IMR-90 (cell line): ENCODE measurements around the gene CD79B. TPM values are rescaled to one million over a fixed set of nuclear protein-coding genes. Genes with fewer than 3 reads are reported as not detected.

Experiments
- ATAC-seq: fragments of 200-7000 bp; cut with Tn5 transposase; 2 replicates; pipeline ENCODE4 v1.9.1; 2020; ENCODE audit warnings: low read depth, mild to moderate bottlenecking, moderate library complexity
- BruUV-seq: library from RNA; stranded (reverse); fragments of 400-500 nt; replicated peaks from 2 replicates; lab custom pipeline; 2021; lab: Mats Ljungman, UMichigan
- CTCF ChIA-PET: fragments of 300-600 bp; formaldehyde crosslinking; extraction: SDS; loops from one replicate; lab custom pipeline; 2021; ENCODE audit warnings: antibody characterized with exemption; lab: Yijun Ruan, JAX
- POLR2A ChIA-PET: fragments of 300-600 bp; sonication (Branson Sonifier 250); formaldehyde crosslinking; loops from one replicate; lab custom pipeline; 2022; ENCODE audit warnings: antibody characterized with exemption; ENCODE audit not compliant: unreplicated experiment; lab: Charles Lee
- DNase-seq: peaks from one replicate; pipeline ENCODE4 v3.0.0; 2013
- H2AFZ ChIP-seq: replicated peaks from 2 replicates; pipeline ENCODE3; 2013; ENCODE audit warnings: low read length, mild to moderate bottlenecking; ENCODE audit not compliant: poor library complexity
- H2AK5ac ChIP-seq: 2 replicates; pipeline ENCODE4 v1.6.1; 2013; ENCODE audit warnings: low read depth, low read length, inconsistent platforms
- H2AK9ac ChIP-seq: replicated peaks from 2 replicates; pipeline ENCODE3; 2013; ENCODE audit warnings: mild to moderate bottlenecking, low read depth, low read length, moderate library complexity; ENCODE audit not compliant: poor library complexity
- H2BK120ac ChIP-seq: 2 replicates; pipeline ENCODE4 v1.6.1; 2013; ENCODE audit warnings: low read depth, low read length, inconsistent platforms
- H2BK15ac ChIP-seq: 3 replicates; pipeline ENCODE4 v1.6.1; 2013; ENCODE audit warnings: low read depth, low read length, inconsistent platforms
- H2BK20ac ChIP-seq: 2 replicates; pipeline ENCODE4 v1.6.1; 2013; ENCODE audit warnings: low read depth, mild to moderate bottlenecking, inconsistent platforms, low read length, moderate library complexity
- H2BK5ac ChIP-seq: 2 replicates; pipeline ENCODE4 v1.6.1; 2013; ENCODE audit warnings: mild to moderate bottlenecking, low read depth, low read length, inconsistent platforms; ENCODE audit not compliant: poor library complexity, severe bottlenecking
- H3K14ac ChIP-seq: replicated peaks from 2 replicates; pipeline ENCODE4 v1.6.1; 2013; ENCODE audit warnings: low read depth, low read length, inconsistent platforms
- H3K18ac ChIP-seq: 2 replicates; pipeline ENCODE4 v1.6.1; 2013; ENCODE audit warnings: low read depth, low read length, control low read depth
- H3K23ac ChIP-seq: 2 replicates; pipeline ENCODE4 v1.6.1; 2013; ENCODE audit warnings: low read depth, low read length, inconsistent platforms
- H3K27ac ChIP-seq: 2 replicates; pipeline ENCODE4 v1.5.1; 2013; ENCODE audit warnings: mild to moderate bottlenecking, control low read depth, low read length; ENCODE audit not compliant: insufficient read depth
- H3K27me3 ChIP-seq: 2 replicates; pipeline ENCODE4 v1.6.1; 2013; ENCODE audit warnings: low read length; ENCODE audit not compliant: control insufficient read depth, insufficient read depth
- H3K36me3 ChIP-seq: 2 replicates; pipeline ENCODE4 v1.6.1; 2013; ENCODE audit warnings: low read length, mixed read lengths; ENCODE audit not compliant: control insufficient read depth, insufficient read depth
- H3K4ac ChIP-seq: 2 replicates; pipeline ENCODE4 v1.6.1; 2013; ENCODE audit warnings: low read depth, low read length, inconsistent platforms
- H3K4me1 ChIP-seq: 2 replicates; pipeline ENCODE4 v1.6.1; 2013; ENCODE audit warnings: low read length, mixed read lengths; ENCODE audit not compliant: control insufficient read depth, insufficient read depth
- H3K4me2 ChIP-seq: 2 replicates; pipeline ENCODE4 v1.6.1; 2013; ENCODE audit warnings: low read depth, mild to moderate bottlenecking, control low read depth, low read length, moderate library complexity
- H3K4me3 ChIP-seq: 2 replicates; pipeline ENCODE4 v1.5.1; 2013; ENCODE audit warnings: low read depth, mild to moderate bottlenecking, control low read depth, low read length, moderate library complexity; ENCODE audit not compliant: insufficient read depth
- H3K56ac ChIP-seq: 2 replicates; pipeline ENCODE4 v1.6.1; 2013; ENCODE audit warnings: low read length, inconsistent platforms; ENCODE audit not compliant: insufficient read depth; ENCODE audit errors: extremely low read depth
- H3K79me1 ChIP-seq, 2 experiments: 2 replicates each; pipeline ENCODE4 v1.6.1; 2013; ENCODE audit warnings: low read length in 2 of 2, inconsistent platforms in 1 of 2, low read depth in 1 of 2
- H3K9ac ChIP-seq: 2 replicates; pipeline ENCODE4 v1.6.1; 2013; ENCODE audit warnings: low read depth, low read length, control low read depth
- H3K9me1 ChIP-seq: 2 replicates; pipeline ENCODE4 v1.6.1; 2013; ENCODE audit warnings: low read length, inconsistent platforms; ENCODE audit not compliant: insufficient read depth
- H3K9me3 ChIP-seq: 2 replicates; pipeline ENCODE4 v1.6.1; 2013; ENCODE audit warnings: low read length; ENCODE audit not compliant: control insufficient read depth, insufficient read depth
- H4K20me1 ChIP-seq: 2 replicates; pipeline ENCODE4 v1.6.1; 2013; ENCODE audit warnings: low read length, inconsistent platforms; ENCODE audit not compliant: insufficient read depth
- H4K5ac ChIP-seq: 2 replicates; pipeline ENCODE4 v1.6.1; 2013; ENCODE audit warnings: mild to moderate bottlenecking, low read depth, low read length, control low read depth
- H4K8ac ChIP-seq, 2 experiments: 2 replicates each; pipeline ENCODE4 v1.6.1; 2013; ENCODE audit warnings: low read depth in 2 of 2, low read length in 2 of 2, control low read depth in 1 of 2, inconsistent platforms in 1 of 2
- H4K91ac ChIP-seq: 2 replicates; pipeline ENCODE4 v1.6.1; 2013; ENCODE audit warnings: low read depth, low read length, inconsistent platforms; ENCODE audit not compliant: insufficient read depth
- BHLHE40 ChIP-seq: fragments of 150-350 bp; IDR thresholded peaks from 2 replicates; pipeline ENCODE4 v1.6.1; 2016; ENCODE audit warnings: mild to moderate bottlenecking, low read depth, low read length
- MXI1 ChIP-seq: IDR thresholded peaks from 2 replicates; pipeline ENCODE4 v1.6.1; 2012; ENCODE audit warnings: low read depth, mild to moderate bottlenecking, low read length, moderate library complexity, borderline replicate concordance
- NFE2L2 ChIP-seq: fragments of 150-350 bp; IDR thresholded peaks from 2 replicates; pipeline ENCODE4 v1.6.1; 2016; ENCODE audit warnings: low read depth, mild to moderate bottlenecking, low read length
- RAD21 ChIP-seq: IDR thresholded peaks from 2 replicates; pipeline ENCODE4 v1.6.1; 2012; ENCODE audit warnings: low read length, improper control_type of control experiment
- WGBS, 2 experiments: methylation state at CpG; one replicate each; pipeline versions ENCODE4 v1.1.5 to v1.1.7; 2013; ENCODE audit warnings: missing lambda C conversion rate in 2 of 2; ENCODE audit not compliant: insufficient read length in 1 of 2; ENCODE audit errors: extremely low coverage in 2 of 2; 5-methylcytosine and 5-hydroxymethylcytosine counted together
- dilution Hi-C: fragments of 300-500 bp; cut with HindIII; formaldehyde crosslinking; loops from one replicate; pipeline ENCODE4 v1.14.3; 2018; ENCODE audit warnings: low sequenced_read_pairs; ENCODE audit not compliant: unreplicated experiment
- in situ Hi-C: fragments of 300-500 bp; cut with MboI; formaldehyde crosslinking; loops from 3 replicates; pipeline ENCODE4 v1.14.3; 2019; ENCODE audit warnings: low sequenced_read_pairs, inconsistent platforms, mixed read lengths
- intact Hi-C: fragments of 100-400 bp; cut with micrococcal nuclease; formaldehyde crosslinking; loops from 2 replicates; pipeline ENCODE4 v1.10.0; 2022
- polyA plus RNA-seq, 3 experiments: library from polyadenylated mRNA; depleted of rRNA; stranded (reverse); fragments of >200 nt; gene quantifications; 2 replicates each; pipeline ENCODE4 v1.2.3, GENCODE V29; 2012; ENCODE audit warnings: low replicate concordance in 1 of 3
- total RNA-seq: library from RNA; depleted of rRNA; stranded (reverse); fragments of >200 nt; gene quantifications from 2 replicates; pipeline ENCODE4 v1.2.3, GENCODE V29; 2012
- TF ChIP-seq, protein P1 (sequence below): fragments of 150-350 bp; IDR thresholded peaks from 2 replicates; pipeline ENCODE4 v1.6.1; 2017; ENCODE audit warnings: mild to moderate bottlenecking, antibody characterized with exemption, low read length, low read depth
- TF ChIP-seq, protein P2 (sequence below): conservative IDR thresholded peaks from 2 replicates; pipeline ENCODE4 v1.5.1; 2012; ENCODE audit warnings: mild to moderate bottlenecking, low read depth, low read length, improper control_type of control experiment
- TF ChIP-seq, protein P3 (sequence below): fragments of 150-350 bp; IDR thresholded peaks from 2 replicates; pipeline ENCODE4 v1.6.1; 2016; ENCODE audit warnings: low read depth, mild to moderate bottlenecking, low read length, moderate library complexity, borderline replicate concordance

CD79B gene
- total and polyA plus RNA-seq, 2 of the 4 experiments (the other 2 are of a cell fraction), result not detected

DNA sequence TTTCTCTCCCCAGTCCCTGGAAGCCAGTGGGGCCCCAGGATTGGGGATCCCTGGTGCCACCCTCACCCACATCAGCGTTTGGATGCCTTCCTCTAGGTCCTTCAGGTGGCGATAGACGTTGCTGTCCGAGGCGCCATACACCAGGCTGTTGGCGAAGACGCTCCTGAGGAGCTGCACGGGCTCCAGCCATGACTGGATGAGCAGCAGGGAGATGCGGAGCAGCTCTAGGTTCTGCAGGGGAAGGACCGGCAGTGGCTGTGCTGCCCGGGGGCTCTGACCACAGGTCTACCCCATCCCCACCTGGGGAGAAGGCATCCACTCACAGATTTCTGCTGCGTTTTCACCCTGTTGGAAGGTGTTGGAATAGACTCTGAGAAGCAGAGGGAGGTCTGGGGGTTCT is 51.4 kb downstream of the CD79B start:
- H4K20me1 ChIP-seq, result no peaks in the 10 kb centered on the region
- no peak overlapping the region for H4K91ac ChIP-seq
- intact Hi-C loops (no loop called here), dilution Hi-C loops (no loop called here), in situ Hi-C loops (no loop called here)
- H3K4ac ChIP-seq, result no peak overlapping the region
- no peaks in the 10 kb centered on the region for H3K79me1 ChIP-seq
- no peak overlapping the region for H3K14ac ChIP-seq
- H3K18ac ChIP-seq, result no peak overlapping the region
- no peaks in the 10 kb centered on the region for H3K36me3 ChIP-seq
- no peak overlapping the region for H3K4me3 ChIP-seq
- no TSS peak for BruUV-seq
- POLR2A ChIA-PET, result no interaction called here
- DNase-seq (no peak), ATAC-seq (no peak)
- no peak overlapping the region for H2AK9ac ChIP-seq
- no peak overlapping the region for H3K4me2 ChIP-seq
- WGBS, 2 experiments, result 93% methylated on average over 3 of the region's 12 CpGs; no CpG with 5 or more reads in 1 of the 2 experiments
- H3K9ac ChIP-seq, result no peak overlapping the region
- H4K5ac ChIP-seq, result no peak overlapping the region
- H2BK120ac ChIP-seq, result no peak overlapping the region
- H2BK5ac ChIP-seq, result no peak overlapping the region
- H3K27me3 ChIP-seq, result peaks cover 28% of the 10 kb centered on the region
- no peak overlapping the region for H2BK15ac ChIP-seq
- H3K23ac ChIP-seq, result no peak overlapping the region
- no peaks in the 10 kb centered on the region for H3K9me3 ChIP-seq
- H4K8ac ChIP-seq, result no peak overlapping the region
- CTCF ChIA-PET, result interaction anchor here (0.6 to 1.2 kb wide), 2 partner anchors 14 to 256 kb away, joined by 3 to 4 read pairs; no protein-coding TSS in a partner anchor
- no peak overlapping the region for H2AK5ac ChIP-seq
- no peak overlapping the region for H3K56ac ChIP-seq
- no peaks in the 10 kb centered on the region for H3K9me1 ChIP-seq
- no peak overlapping the region for H2BK20ac ChIP-seq
- TF ChIP-seq NFE2L2 (no peak), BHLHE40 (no peak), MXI1 (no peak), RAD21 (no peak)
- TF ChIP-seq, protein P1, sequence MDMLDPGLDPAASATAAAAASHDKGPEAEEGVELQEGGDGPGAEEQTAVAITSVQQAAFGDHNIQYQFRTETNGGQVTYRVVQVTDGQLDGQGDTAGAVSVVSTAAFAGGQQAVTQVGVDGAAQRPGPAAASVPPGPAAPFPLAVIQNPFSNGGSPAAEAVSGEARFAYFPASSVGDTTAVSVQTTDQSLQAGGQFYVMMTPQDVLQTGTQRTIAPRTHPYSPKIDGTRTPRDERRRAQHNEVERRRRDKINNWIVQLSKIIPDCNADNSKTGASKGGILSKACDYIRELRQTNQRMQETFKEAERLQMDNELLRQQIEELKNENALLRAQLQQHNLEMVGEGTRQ, result no peak
- TF ChIP-seq, protein P2, sequence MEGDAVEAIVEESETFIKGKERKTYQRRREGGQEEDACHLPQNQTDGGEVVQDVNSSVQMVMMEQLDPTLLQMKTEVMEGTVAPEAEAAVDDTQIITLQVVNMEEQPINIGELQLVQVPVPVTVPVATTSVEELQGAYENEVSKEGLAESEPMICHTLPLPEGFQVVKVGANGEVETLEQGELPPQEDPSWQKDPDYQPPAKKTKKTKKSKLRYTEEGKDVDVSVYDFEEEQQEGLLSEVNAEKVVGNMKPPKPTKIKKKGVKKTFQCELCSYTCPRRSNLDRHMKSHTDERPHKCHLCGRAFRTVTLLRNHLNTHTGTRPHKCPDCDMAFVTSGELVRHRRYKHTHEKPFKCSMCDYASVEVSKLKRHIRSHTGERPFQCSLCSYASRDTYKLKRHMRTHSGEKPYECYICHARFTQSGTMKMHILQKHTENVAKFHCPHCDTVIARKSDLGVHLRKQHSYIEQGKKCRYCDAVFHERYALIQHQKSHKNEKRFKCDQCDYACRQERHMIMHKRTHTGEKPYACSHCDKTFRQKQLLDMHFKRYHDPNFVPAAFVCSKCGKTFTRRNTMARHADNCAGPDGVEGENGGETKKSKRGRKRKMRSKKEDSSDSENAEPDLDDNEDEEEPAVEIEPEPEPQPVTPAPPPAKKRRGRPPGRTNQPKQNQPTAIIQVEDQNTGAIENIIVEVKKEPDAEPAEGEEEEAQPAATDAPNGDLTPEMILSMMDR, result no peak
- TF ChIP-seq, protein P3, sequence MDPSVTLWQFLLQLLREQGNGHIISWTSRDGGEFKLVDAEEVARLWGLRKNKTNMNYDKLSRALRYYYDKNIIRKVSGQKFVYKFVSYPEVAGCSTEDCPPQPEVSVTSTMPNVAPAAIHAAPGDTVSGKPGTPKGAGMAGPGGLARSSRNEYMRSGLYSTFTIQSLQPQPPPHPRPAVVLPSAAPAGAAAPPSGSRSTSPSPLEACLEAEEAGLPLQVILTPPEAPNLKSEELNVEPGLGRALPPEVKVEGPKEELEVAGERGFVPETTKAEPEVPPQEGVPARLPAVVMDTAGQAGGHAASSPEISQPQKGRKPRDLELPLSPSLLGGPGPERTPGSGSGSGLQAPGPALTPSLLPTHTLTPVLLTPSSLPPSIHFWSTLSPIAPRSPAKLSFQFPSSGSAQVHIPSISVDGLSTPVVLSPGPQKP, result no peak
- no peaks in the 10 kb centered on the region for H3K4me1 ChIP-seq
- H2AFZ ChIP-seq, result no peak overlapping the region
- no peak overlapping the region for H3K27ac ChIP-seq
